Neuron (in vitro differentiated cells): ENCODE results near the gene RPS6KC1.
"Not testable (repeated sequence)": the region's sequence is repeated elsewhere in the genome, so short reads cannot be mapped to it uniquely, and the experiment has no call there.

ENCODE experiments used
- H2AFZ ChIP-seq: one replicate; pipeline ENCODE4 v1.6.1; 2013; ENCODE audit warnings: low read depth, mild to moderate bottlenecking, inconsistent platforms, low read length, moderate library complexity
- H3K27me3 ChIP-seq: one replicate; pipeline ENCODE4 v1.6.1; 2013; ENCODE audit warnings: low read length; ENCODE audit not compliant: insufficient read depth
- H3K36me3 ChIP-seq: one replicate; pipeline ENCODE4 v1.6.1; 2013; ENCODE audit warnings: low read length; ENCODE audit not compliant: insufficient read depth
- H3K4me1 ChIP-seq: one replicate; pipeline ENCODE4 v1.6.1; 2013; ENCODE audit warnings: low read length; ENCODE audit not compliant: insufficient read depth
- H3K4me3 ChIP-seq: 2 replicates; pipeline ENCODE4 v1.5.1; 2013; ENCODE audit warnings: mild to moderate bottlenecking, low read length, moderate library complexity
- H3K9me3 ChIP-seq: one replicate; pipeline ENCODE4 v1.6.1; 2013; ENCODE audit warnings: low read length

The RPS6KC1 gene

GRCh38 chr1:213194855-213195254 is 143.8 kb downstream of the RPS6KC1 start:
- H3K36me3 ChIP-seq, result peaks cover 6% of the 10 kb centered on the region
- no peaks in the 10 kb centered on the region for H3K27me3 ChIP-seq
- H3K9me3 ChIP-seq, result peaks cover 3% of the 10 kb centered on the region
- H2AFZ ChIP-seq, result no peak overlapping the region
- no peak overlapping the region for H3K4me3 ChIP-seq
- H3K4me1 ChIP-seq, result no peaks in the 10 kb centered on the region

- not testable (repeated sequence) for H3K9me3 ChIP-seq, H3K27me3 ChIP-seq, H2AFZ ChIP-seq, H3K4me1 ChIP-seq, H3K36me3 ChIP-seq, H3K4me3 ChIP-seq
These were observed 145.4 kb downstream of the RPS6KC1 start for GRCh38 chr1:213196328-213197054.

GRCh38 chr1:213200630-213201029 is 149.6 kb downstream of the RPS6KC1 start:
- Histone ChIP-seq H3K4me1 (no peaks in the 10 kb centered on the region), H2AFZ (no peak overlapping the region), H3K9me3 (peaks cover 5% of the 10 kb centered on the region), H3K27me3 (no peaks in the 10 kb centered on the region), H3K4me3 (no peak overlapping the region), H3K36me3 (peaks cover 6% of the 10 kb centered on the region)

- H3K4me3 ChIP-seq, result no peak overlapping the region
- peaks cover 5% of the 10 kb centered on the region for H3K9me3 ChIP-seq
- H3K36me3 ChIP-seq, result peaks cover 6% of the 10 kb centered on the region
- H3K27me3 ChIP-seq, result no peaks in the 10 kb centered on the region
- H2AFZ ChIP-seq, result no peak overlapping the region
- no peaks in the 10 kb centered on the region for H3K4me1 ChIP-seq
These were observed 150.5 kb downstream of the RPS6KC1 start for GRCh38 chr1:213201380-213202155.

- Histone ChIP-seq H3K4me1 (no peaks in the 10 kb centered on the region), H3K27me3 (no peaks in the 10 kb centered on the region), H3K4me3 (no peak overlapping the region), H3K9me3 (peaks cover 2% of the 10 kb centered on the region), H3K36me3 (peaks cover 5% of the 10 kb centered on the region), H2AFZ (no peak overlapping the region)
These were observed 160.2 kb downstream of the RPS6KC1 start for GRCh38 chr1:213211201-213211600.

GRCh38 chr1:213219076-213219475 is 168.0 kb downstream of the RPS6KC1 start:
- not testable (repeated sequence) for H3K9me3 ChIP-seq, H3K27me3 ChIP-seq, H3K4me1 ChIP-seq, H2AFZ ChIP-seq, H3K36me3 ChIP-seq, H3K4me3 ChIP-seq

- H3K9me3 ChIP-seq, result no peaks in the 10 kb centered on the region
- H3K36me3 ChIP-seq, result no peaks in the 10 kb centered on the region
- no peaks in the 10 kb centered on the region for H3K27me3 ChIP-seq
- H3K4me1 ChIP-seq, result no peaks in the 10 kb centered on the region
- no peak overlapping the region for H3K4me3 ChIP-seq
- no peak overlapping the region for H2AFZ ChIP-seq
These were observed 170.2 kb downstream of the RPS6KC1 start for GRCh38 chr1:213221209-213221608.

GRCh38 chr1:213227458-213227857 is 176.4 kb downstream of the RPS6KC1 start:
- Histone ChIP-seq H3K4me1 (peaks cover 10% of the 10 kb centered on the region), H3K36me3 (no peaks in the 10 kb centered on the region), H3K4me3 (no peak overlapping the region), H3K9me3 (no peaks in the 10 kb centered on the region), H2AFZ (no peak overlapping the region), H3K27me3 (no peaks in the 10 kb centered on the region)

GRCh38 chr1:213231795-213232231 is 180.8 kb downstream of the RPS6KC1 start:
- H2AFZ ChIP-seq, result no peak overlapping the region
- H3K36me3 ChIP-seq, result no peaks in the 10 kb centered on the region
- peaks cover 10% of the 10 kb centered on the region for H3K4me1 ChIP-seq
- H3K4me3 ChIP-seq, result no peak overlapping the region
- no peaks in the 10 kb centered on the region for H3K9me3 ChIP-seq
- no peaks in the 10 kb centered on the region for H3K27me3 ChIP-seq

- no peaks in the 10 kb centered on the region for H3K9me3 ChIP-seq
- peaks cover 12% of the 10 kb centered on the region for H3K4me1 ChIP-seq
- H3K4me3 ChIP-seq, result no peak overlapping the region
- no peak overlapping the region for H2AFZ ChIP-seq
- H3K27me3 ChIP-seq, result no peaks in the 10 kb centered on the region
- H3K36me3 ChIP-seq, result peaks cover 12% of the 10 kb centered on the region
These were observed 191.8 kb downstream of the RPS6KC1 start for GRCh38 chr1:213242883-213243282.

GRCh38 chr1:213244664-213245091 is 193.6 kb downstream of the RPS6KC1 start:
- Histone ChIP-seq H3K4me3 (no peak overlapping the region), H2AFZ (no peak overlapping the region), H3K27me3 (no peaks in the 10 kb centered on the region), H3K9me3 (no peaks in the 10 kb centered on the region), H3K36me3 (peaks cover 12% of the 10 kb centered on the region), H3K4me1 (peaks cover 12% of the 10 kb centered on the region)

- H2AFZ ChIP-seq, result no peak overlapping the region
- no peak overlapping the region for H3K4me3 ChIP-seq
- H3K9me3 ChIP-seq, result no peaks in the 10 kb centered on the region
- H3K36me3 ChIP-seq, result peaks cover 12% of the 10 kb centered on the region
- peaks cover 12% of the 10 kb centered on the region for H3K4me1 ChIP-seq
- no peaks in the 10 kb centered on the region for H3K27me3 ChIP-seq
These were observed 194.3 kb downstream of the RPS6KC1 start for GRCh38 chr1:213245260-213245910.

GRCh38 chr1:213247038-213247437 is 196.0 kb downstream of the RPS6KC1 start:
- Histone ChIP-seq H3K36me3 (no peaks in the 10 kb centered on the region), H2AFZ (no peak overlapping the region), H3K27me3 (no peaks in the 10 kb centered on the region), H3K4me1 (peaks cover 16% of the 10 kb centered on the region), H3K4me3 (no peak overlapping the region), H3K9me3 (no peaks in the 10 kb centered on the region)
